G401 (cell line): ENCODE data around the gene KAZN. TPM values are rescaled to one million over a fixed set of nuclear protein-coding genes. Genes with fewer than 3 reads are reported as not detected.

Experiments used
- DNase-seq: peaks from one replicate; pipeline ENCODE4 v3.0.0-alpha.2; 2015; ENCODE audit warnings: low spot score
- in situ Hi-C: cut with HindIII; loops from 2 replicates; pipeline ENCODE4 v1.10.0; 2016; ENCODE audit warnings: low sequenced_read_pairs, mixed read lengths
- total RNA-seq: library from RNA; depleted of rRNA; stranded (reverse); fragments of >200 nt; shearing (Covaris generic); gene quantifications from 2 replicates; pipeline ENCODE4 v1.2.3, GENCODE V29; 2014

The KAZN gene
- total RNA-seq, 1 experiment from 2014 or later = 9.8 TPM

DNA sequence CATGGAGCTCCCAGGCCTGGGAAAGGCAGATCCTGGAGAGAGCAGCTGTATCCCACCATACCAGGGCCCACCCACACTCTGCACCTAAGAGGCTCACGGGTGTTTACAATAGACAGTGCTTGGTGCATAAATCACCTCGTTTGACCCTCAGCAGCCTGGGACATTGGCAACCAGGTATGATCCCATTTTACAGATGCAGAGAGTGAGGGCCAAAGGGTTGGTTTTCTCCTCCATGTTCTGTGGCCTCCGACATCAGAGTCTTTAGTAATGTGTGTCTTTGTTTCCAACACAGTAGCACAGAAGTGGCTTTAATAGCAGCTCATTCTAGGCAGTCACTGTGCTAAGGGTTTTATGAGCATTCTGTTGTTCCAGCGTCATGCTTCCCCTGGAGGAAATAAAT lies 176.5 kb downstream of the KAZN start:
- in situ Hi-C loops = loop anchor here (25.0 kb wide), 1 partner anchor 312 kb away; no protein-coding TSS in a partner anchor
- no peak for DNase-seq

DNA sequence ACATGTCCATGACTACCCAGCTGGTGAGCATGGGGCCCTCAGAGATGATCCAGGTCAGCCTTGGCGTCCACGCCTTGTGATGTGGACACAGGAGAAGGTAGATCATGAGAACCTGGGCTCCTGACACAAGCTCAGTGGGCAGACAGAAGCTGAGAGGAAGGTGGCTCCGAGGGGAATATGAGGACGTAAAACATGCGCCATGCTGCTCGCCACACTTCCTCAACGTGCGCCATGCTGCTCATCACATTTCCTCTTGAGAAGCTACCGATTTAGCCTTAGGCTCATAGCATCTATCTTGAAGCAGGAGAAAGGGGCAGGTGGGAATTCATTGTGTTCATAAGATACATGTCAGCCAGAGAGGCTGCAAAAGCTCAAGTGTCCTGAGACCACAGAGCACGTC lies 176.9 kb downstream of the KAZN start:
- in situ Hi-C loops = no loop called here
- DNase-seq = no peak

DNA sequence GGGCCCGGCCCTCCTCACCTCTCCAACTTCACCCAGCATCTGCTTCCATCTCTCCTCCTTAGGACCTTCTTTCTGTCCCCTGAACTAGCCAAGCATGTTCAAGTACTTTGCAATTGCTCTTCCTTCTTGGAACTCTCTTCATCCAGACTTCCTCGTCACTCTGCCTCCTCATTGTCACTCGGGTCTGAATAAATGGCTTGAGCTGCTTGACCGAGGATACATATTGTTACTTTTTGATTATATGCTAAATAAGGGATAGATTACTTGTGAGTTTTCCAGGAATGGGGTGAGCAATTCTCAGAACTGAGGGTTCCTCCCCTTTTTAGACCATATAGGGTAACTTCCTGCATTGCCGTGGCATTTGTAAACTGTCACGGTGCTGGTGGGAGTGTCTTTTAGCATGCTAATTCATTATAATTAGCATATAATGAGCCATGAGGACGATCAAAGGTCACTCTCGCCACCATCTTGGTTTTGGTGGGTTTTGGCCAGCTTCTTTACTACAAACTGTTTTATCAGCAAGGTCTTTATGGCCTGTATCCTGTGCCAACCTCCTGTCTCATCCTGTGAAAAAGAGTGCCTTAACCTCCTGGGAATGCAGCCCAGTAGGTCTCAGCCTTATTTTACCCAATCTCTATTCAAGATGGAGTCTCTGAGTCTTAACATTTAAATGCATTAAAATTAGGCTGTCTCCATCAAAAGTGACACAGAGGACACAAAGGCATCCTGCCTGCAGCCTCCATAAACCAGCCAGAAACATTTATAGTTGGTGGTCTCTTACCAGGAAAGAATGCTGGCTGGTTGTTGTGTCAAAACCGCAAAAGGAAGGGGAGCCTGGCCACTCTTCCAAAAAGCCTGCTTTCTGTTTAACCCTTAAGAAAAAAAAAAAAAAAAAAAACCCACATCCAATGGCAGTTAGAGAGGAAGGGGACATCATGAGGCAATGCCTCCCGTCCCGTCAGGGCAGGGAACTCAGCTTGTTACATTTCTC lies 179.3 kb downstream of the KAZN start:
- DNase-seq = no peak
- in situ Hi-C loops = no loop called here

DNA sequence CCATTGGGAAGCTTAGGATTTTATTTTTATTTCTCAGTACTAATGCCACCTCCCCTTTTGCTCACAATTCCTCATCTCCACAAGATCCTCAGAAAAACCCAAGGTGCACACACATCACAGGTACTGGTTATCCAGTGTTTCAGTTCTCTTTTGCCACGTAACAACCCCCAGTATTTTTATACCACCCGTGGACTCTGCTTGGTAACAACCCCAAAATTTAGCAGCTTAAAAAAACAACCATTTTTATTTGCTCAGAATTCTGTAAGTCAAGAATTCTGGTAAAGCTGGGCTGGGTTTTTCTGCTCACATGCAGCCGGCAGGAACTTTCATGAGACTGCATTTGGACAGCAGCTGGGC lies 180.0 kb downstream of the KAZN start:
- in situ Hi-C loops = no loop called here
- no peak for DNase-seq

DNA sequence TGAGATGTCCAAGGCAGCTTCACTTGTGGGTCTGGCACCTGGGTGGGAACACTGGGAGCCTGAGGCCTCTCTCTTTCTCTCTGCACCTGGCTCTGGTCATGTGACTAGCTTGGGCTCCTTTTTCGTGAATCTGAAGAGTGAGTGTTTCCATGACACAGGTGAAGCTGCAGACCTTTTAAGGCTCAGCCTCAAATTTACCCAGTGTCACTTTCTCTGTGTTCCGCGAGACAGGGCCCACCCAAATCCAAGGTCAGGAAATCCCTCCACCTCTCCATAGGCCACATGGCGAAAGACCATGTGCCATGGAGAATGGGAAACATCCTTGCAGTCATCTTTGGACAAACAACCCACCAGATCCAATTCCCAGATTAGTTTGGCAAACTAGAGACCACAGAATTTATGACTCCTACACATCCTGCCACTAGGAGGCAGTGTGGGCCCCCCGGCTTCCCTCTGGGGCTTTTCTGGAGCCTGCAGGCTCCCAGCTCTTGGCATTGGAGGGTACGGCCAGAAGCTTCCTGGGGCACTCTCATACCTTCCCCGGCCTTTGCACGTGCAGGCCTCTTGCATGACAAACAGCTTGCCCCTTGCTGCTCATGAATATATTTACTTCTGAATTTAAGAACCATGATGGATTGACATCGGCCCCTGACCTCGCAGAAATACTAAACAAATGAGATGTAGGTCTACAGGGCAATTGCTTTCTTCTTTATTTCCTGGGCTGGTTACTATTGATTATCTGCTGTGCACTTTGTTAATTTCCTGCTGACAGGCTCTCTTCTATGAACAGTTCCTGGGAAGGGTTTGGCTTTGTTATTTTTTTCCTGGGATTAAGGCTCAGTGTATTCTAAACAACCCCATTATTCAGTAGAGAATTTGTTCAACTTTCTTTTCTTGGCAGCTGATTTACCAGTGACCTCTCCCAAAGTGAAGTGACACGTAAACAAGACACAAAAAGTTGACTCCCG lies 180.7 kb downstream of the KAZN start:
- in situ Hi-C loops = no loop called here
- DNase-seq = peak; percentile 23

DNA sequence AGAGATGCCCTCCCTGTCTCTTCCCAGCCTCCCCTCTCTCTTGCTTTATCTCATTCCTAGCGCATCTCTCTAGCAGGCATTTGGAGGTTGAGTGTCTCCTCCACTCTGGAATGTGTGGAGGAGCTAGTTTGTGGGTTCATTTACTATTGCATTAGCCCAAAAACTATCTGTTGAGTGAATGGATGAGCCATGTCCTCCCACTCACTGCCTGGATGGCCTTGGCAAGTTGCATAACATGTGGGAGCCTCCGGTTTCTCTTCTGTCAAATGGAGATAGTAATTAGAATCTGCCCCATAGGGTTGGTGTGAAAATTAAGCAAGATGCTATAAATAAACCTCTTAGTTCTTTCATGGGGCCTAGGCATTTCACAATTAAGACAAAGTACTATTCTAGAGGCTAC lies 181.8 kb downstream of the KAZN start:
- DNase-seq = peak; percentile 44
- in situ Hi-C loops = no loop called here

DNA sequence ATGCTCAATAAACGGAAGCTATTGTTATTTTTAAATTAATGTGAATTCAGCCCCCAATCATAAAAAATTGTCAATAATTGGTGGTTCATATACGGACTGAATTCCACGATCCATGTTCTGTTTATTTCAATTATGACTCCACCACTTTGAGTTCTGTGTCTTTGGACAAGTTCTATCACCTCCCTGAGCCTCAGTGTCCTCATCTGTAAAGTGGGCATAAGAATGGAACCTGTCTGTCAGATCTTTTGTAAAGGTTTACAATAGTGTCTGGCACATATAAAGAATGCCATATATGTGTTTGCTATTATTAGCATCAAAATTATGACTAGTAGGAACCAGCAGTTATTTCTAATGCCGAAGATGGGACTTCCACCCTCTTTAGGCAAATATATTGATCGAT lies 183.3 kb downstream of the KAZN start:
- in situ Hi-C loops = no loop called here
- no peak for DNase-seq

DNA sequence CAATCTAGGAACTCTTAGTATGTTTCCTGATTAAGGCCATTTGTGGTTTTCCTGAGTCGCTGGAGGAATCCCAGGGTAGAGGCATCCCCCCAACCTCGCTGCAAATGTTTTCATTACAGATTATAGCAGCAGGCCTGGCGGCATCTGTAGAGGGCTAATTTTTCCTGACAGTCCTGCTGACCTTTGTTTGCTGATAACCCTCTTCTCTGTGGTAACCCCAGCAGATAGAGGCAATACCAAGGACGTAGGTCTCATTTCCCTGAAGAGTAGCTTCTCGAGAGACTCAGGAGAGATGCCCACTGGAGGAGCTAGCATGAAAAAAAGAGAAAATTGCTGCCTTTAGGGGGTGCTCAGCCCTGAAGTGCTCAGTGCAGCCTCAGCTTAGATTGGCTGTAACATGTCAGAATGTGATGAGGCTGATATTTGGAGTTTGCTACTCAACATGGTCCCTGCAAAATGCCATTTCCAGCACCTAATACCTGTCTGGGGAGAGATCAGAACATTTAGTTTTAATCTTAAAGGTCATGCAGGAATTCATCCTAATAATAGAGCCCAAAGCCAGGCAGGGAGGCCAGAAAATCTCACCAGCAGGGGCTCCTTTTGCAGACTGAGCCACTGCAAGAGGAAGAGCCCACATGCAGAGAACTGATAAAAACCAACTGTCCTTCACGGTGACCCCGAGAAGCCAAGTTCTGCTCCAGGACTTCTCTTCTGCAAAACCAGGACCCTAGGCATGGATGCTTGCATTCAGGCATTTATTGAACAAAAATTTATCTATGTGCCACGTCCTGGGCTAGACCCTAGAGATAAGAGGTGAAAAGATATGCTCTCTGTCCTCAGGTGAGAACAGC lies 184.5 kb downstream of the KAZN start:
- in situ Hi-C loops = no loop called here
- DNase-seq = peak; percentile 70

DNA sequence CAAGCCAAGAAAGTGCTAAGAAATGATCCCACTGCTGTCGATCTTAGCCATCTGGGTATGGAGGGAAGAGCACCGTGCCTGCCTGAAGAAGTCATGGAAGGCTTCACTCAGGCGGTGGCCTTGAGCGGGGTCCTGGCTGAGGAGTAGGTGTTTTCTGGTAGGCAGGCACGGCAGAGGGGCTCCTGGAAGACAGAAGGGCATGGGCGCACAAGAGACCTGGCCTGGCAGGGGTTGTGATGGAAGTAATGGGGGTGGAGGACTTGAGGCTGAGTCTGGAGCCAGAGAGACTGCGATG lies 185.1 kb downstream of the KAZN start:
- in situ Hi-C loops = no loop called here
- DNase-seq = no peak

DNA sequence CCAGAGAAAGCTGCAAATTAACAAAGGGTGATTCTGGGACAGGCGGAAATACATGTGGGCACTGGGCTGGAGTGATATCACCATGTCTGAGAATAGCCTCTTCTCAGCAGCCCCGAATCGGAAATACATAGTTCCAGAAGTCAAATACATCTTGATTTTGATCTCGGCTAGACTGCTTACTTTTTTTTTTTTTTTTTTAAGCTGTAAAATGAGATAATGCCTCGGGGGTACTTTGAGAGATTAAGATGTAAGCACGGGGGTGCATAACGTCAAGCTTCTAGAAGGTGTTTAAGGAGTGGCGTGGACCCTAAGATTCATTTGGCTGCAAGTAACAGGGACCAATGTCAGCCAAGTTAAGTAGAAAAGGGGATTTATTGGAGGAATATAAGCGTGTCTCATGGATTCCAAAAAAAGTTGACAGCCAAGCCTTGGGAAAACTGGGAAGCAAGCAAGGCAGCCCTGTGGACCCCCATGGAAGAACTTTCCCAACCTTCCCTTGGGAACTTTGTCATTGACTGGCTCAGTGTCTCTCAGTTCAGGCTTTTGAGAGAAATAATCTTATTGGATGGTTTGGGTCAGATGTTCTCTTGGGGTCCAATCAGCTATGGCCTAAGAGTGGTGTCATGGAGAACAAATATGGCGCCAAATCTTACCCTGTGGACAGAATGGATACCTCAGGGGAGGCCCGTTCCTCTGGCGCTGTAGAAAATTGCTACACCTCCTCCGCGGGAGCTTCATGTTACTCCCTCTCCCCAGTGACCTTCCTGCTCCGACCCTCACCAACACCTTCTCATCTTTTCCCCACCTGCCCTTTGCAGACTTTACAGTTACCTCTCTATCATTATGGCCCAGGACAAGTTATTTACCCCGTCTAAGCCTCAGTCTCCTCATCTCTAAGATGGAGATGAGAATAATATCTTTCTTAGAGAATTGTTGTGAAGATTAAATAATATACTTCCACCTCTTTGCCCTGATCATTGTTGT lies 186.6 kb downstream of the KAZN start:
- no peak for DNase-seq
- in situ Hi-C loops = no loop called here

DNA sequence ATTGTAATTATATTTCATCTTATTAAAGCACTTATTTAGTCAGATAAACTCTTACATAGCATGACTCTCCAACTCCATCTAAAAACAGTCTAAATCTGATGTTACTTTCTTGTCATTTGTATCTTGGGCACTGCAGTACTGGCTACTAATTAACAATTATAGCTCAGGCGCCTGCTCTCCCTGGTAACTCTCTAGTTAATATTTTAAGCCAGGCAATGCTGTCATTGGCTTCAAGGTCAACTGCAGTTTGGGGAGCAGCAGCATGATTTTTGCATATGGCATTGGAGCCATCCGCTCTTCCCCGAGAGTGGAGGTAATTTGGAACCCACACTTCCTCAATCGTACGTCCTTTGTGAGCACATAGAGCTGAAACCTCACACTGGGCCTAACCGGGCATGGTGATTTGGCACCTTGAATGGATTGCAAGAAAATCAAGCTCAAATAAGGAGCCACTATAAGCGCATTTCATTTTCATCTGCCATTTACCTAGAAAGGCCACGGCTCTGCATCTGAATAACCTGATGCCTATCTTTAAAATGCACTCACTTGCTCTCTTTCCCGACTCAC lies 187.7 kb downstream of the KAZN start:
- DNase-seq = peak; percentile 70
- in situ Hi-C loops = no loop called here

DNA sequence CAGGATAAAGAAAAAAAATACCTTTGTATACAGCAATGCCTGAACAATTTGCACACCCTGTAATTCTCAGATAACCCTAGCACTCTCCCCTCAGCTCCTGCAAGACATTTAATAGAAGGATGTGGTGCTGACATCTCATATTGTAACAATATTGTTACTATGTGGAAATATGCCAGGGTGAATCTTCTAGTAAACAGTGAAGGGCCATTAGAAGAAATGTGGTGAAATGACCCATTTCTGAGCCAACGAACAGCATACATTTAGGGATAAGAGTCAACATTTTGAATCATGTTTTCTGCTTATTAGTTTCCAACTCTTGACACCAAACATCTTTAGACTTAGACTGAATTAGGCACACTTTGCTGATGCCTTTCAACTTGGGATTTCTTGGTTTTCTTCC lies 188.2 kb downstream of the KAZN start:
- in situ Hi-C loops = no loop called here
- DNase-seq = no peak

DNA sequence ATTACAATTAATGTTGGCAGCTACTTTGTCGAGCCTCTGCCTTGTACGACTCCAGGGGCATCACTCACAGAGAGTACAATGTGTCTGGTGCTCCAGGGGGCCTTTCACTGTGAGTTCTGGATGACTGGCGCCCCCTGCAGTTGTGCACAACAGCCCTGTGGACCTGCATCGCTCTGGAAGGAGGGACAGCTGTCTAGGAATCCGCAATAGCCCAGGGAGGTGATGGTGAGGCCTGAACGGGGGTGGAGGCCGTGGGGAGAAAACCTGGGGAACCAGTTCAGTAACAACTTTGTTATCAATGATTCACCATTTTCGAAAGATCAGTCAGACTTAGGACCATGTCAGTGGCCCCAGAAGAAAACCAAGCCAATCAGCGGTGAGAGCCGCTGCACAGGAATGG lies 189.1 kb downstream of the KAZN start:
- in situ Hi-C loops = no loop called here
- DNase-seq = no peak

DNA sequence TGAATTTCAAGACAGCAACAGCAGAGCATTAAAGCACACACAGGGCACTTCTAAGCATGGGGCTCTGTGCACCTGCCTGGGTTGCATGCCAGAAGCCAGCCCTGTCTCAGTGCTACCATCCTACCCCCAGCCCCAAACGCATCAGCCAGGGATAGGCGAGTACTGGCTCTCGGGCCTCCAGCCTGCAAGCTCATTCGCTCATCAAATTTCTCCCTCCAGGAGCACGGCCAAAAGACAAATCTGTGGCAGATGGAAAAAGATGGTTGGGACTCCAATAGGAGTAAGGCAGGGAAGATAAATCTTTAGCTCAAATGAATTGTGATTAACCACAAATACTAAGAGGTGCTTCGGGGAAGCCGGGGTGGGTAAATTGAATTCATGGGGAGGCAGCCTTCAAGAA lies 189.6 kb downstream of the KAZN start:
- in situ Hi-C loops = no loop called here
- DNase-seq = peak; percentile 96

DNA sequence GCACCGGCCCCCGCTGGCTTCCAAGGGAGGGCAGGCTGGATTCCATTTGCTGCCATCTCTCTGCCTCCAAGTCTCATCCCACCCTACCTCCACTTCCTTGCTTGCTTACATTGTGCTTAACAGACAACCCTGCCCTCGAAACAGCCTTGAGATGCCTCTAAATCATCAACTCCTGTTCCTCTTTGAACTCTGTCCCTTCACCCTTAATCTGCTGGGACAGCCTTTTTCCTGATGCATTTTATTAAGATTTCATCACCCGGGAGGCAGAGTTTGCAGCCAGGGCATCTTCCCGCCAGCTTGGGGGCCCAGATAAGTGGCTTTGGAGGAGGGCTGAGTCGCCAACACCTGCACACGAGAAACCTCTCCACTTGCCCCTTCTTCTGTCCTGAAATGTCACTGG lies 192.5 kb downstream of the KAZN start:
- in situ Hi-C loops = no loop called here
- DNase-seq = no peak

DNA sequence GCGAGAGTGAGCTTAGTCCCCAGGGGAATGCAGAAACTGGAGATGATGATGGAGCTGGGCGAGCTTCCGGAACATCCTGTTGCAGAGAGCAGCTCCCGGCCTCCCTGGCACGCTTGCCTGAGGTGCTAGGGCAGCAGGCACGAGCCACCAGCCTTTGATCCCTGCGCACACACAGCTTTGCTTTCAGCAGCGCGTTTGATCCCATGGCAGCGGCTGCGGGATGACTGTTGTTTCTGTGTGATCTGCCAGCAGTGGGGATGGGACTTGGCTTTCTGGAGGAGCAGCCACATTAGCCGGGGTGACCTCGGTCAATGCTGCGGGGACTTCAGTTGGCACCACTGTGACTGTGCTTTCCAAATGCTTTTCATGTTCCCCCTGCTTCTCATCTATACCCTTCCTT lies 193.2 kb downstream of the KAZN start:
- DNase-seq = peak; percentile 58
- in situ Hi-C loops = no loop called here

DNA sequence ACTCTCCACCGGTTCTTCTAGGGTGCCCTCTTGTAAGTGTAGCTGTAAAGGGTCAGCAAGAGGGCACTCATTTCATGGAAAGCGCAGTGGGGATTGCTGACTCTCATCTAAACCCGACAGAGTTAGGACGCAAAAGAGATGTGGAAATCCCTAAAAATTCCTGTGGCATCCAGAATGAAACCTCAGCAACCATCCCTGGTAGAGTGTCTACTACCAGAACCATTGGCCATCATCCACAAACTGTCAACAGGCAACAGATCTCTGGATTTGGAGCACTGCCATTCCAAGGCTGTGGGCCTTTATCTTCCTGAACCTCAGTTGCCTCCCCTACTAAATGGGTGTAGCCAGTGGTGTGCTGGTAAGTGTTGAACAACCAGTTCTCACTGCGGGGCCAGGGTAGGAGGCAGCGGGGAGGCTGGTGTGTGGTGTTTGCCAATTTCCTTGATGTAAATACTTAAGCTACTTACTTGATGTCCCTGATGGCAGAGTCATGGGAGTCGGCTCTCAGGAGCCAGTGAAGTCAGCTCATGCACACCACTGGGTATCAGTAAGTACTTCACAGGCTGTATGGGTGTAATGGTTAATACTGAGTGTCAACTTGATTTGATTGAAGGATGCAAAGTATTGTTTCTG lies 195.8 kb downstream of the KAZN start:
- in situ Hi-C loops = no loop called here
- DNase-seq = peak; percentile 35
